ENCODE results near the gene ELK4. TPM values are rescaled to one million over a fixed set of nuclear protein-coding genes. Genes with fewer than 3 reads are reported as not detected.

Gene ELK4
- total and polyA plus RNA-seq, 9 donors = 5.8 to 69.5 (median 48.7) TPM

GRCh38 chr1:205666372-205667166 lies 34.8 kb upstream of the ELK4 start:
- no peaks in the 10 kb centered on the region for H3K9me3 ChIP-seq
- peaks cover 2% of the 10 kb centered on the region for H3K4me1 ChIP-seq (ENCODE audit: insufficient read depth)
- no peak overlapping the region for H3K27ac ChIP-seq
- H3K4me3 ChIP-seq = no peak overlapping the region
- no peak for DNase-seq
- TF ChIP-seq EP300 (IDR thresholded peaks at IDR 0.05) (no peak), CTCF (IDR thresholded peaks at IDR 0.05) (no peak), POLR2A (IDR thresholded peaks at IDR 0.05) (no peak)
- H3K36me3 ChIP-seq = no peaks in the 10 kb centered on the region
- H3K27me3 ChIP-seq = no peaks in the 10 kb centered on the region
- 87 to 96% (median 87%) methylated on average over 6 of the region's 6 CpGs for WGBS, 3 donors
- intact Hi-C loops (cut with DNase I) = loop anchor here in 2 of 4 donors (10.0 kb wide), 2 partner anchors 48 to 308 kb away; no protein-coding TSS in a partner anchor

GRCh38 chr1:205665201-205666045 lies 33.6 kb upstream of the ELK4 start:
- peaks cover 2% of the 10 kb centered on the region for H3K4me1 ChIP-seq (ENCODE audit: insufficient read depth)
- no peak overlapping the region for H3K4me3 ChIP-seq
- intact Hi-C loops (cut with DNase I) = loop anchor here in 2 of 4 donors (10.0 kb wide), 2 partner anchors 49 to 309 kb away; no protein-coding TSS in a partner anchor
- H3K27ac ChIP-seq = no peak overlapping the region
- H3K36me3 ChIP-seq = no peaks in the 10 kb centered on the region
- TF ChIP-seq POLR2A (IDR thresholded peaks at IDR 0.05) (no peak), CTCF (IDR thresholded peaks at IDR 0.05) (no peak), EP300 (IDR thresholded peaks at IDR 0.05) (no peak)
- no peaks in the 10 kb centered on the region for H3K9me3 ChIP-seq
- H3K27me3 ChIP-seq = no peaks in the 10 kb centered on the region
- WGBS, 3 donors = 59 to 81% (median 68%) methylated on average over 8 to 9 of the region's 9 CpGs
- DNase-seq = no peak

- H3K27me3 ChIP-seq = no peaks in the 10 kb centered on the region
- 82 to 87% (median 83%) methylated on average over 19 of the region's 19 CpGs for WGBS, 3 donors
- no peak overlapping the region for H3K4me3 ChIP-seq
- no peak for DNase-seq
- no peak overlapping the region for H3K27ac ChIP-seq
- TF ChIP-seq EP300 (IDR thresholded peaks at IDR 0.05) (no peak), CTCF (IDR thresholded peaks at IDR 0.05) (no peak), POLR2A (IDR thresholded peaks at IDR 0.05) (no peak)
- intact Hi-C loops (cut with DNase I) = loop anchor here (5.0 to 10.0 kb wide), 4 partner anchors 48 to 313 kb away; no protein-coding TSS in a partner anchor
- H3K4me1 ChIP-seq (ENCODE audit: insufficient read depth) = peaks cover under 1% of the 10 kb centered on the region
- no peaks in the 10 kb centered on the region for H3K9me3 ChIP-seq
- H3K36me3 ChIP-seq = no peaks in the 10 kb centered on the region
Measured at GRCh38 chr1:205664399-205665017, 32.7 kb upstream of the ELK4 start.

- DNase-seq = no peak
- intact Hi-C loops (cut with DNase I) = loop anchor here (5.0 to 10.0 kb wide), 4 partner anchors 49 to 314 kb away; no protein-coding TSS in a partner anchor
- H3K36me3 ChIP-seq = no peaks in the 10 kb centered on the region
- 91 to 93% (median 92%) methylated on average over 18 of the region's 18 CpGs for WGBS, 3 donors
- no peaks in the 10 kb centered on the region for H3K27me3 ChIP-seq
- no peak overlapping the region for H3K4me3 ChIP-seq
- peaks cover 3% of the 10 kb centered on the region for H3K4me1 ChIP-seq (ENCODE audit: insufficient read depth)
- H3K27ac ChIP-seq = no peak overlapping the region
- no peaks in the 10 kb centered on the region for H3K9me3 ChIP-seq
- TF ChIP-seq CTCF (IDR thresholded peaks at IDR 0.05) = no peak
- TF ChIP-seq EP300 (IDR thresholded peaks at IDR 0.05) = no peak
- no peak for TF ChIP-seq POLR2A (IDR thresholded peaks at IDR 0.05)
Measured at GRCh38 chr1:205663286-205663936, 31.6 kb upstream of the ELK4 start.

Data from ovary (tissue), 9 donors.